RWPE1 (cell line): Measurements from ENCODE around the gene OR4F6.

Experiments
- CTCF ChIA-PET: fragments of 350-600 bp; sonication (Branson Sonifier 250); formaldehyde crosslinking; extraction: SDS; loops from one replicate; lab custom pipeline; 2021; lab: Yijun Ruan, JAX
- POLR2A ChIA-PET: fragments of 400-600 bp; formaldehyde crosslinking; extraction: SDS; loops from one replicate; lab custom pipeline; 2020; ENCODE audit warnings: antibody characterized with exemption; ENCODE audit not compliant: low non-redundant PET; lab: Yijun Ruan, JAX
- DNase-seq: peaks from one replicate; pipeline ENCODE4 v3.0.0; 2012; ENCODE audit warnings: low spot score
- H3K27ac ChIP-seq: fragments of 450-650 bp; 2 replicates; pipeline ENCODE4 v1.5.1; 2017
- TF ChIP-seq, protein P1 (sequence below): fragments of 450-650 bp; conservative IDR thresholded peaks from 2 replicates; pipeline ENCODE4 v1.5.1; 2017; ENCODE audit warnings: low read depth, mild to moderate bottlenecking

OR4F6 gene

DNA sequence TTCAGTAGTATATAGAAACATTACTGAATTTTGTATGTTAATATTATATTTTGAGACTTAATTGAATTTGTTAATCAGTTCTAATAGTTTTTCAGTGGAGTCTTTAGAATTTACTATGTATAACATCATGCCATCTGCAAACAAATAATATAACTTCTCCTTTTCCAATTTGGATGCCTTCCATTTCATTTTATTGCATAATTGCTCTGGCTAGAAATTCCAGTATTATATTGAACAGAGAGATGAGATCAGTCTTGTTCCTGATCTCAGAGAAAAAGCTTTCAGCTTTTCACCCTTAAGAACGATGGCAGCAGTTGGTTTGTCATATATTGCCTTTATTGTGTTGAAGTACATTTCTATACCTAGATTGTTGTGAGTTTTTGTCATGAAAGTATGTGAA is 49.0 kb downstream of the OR4F6 start:
- CTCF ChIA-PET = no interaction called here
- TF ChIP-seq, protein P1, sequence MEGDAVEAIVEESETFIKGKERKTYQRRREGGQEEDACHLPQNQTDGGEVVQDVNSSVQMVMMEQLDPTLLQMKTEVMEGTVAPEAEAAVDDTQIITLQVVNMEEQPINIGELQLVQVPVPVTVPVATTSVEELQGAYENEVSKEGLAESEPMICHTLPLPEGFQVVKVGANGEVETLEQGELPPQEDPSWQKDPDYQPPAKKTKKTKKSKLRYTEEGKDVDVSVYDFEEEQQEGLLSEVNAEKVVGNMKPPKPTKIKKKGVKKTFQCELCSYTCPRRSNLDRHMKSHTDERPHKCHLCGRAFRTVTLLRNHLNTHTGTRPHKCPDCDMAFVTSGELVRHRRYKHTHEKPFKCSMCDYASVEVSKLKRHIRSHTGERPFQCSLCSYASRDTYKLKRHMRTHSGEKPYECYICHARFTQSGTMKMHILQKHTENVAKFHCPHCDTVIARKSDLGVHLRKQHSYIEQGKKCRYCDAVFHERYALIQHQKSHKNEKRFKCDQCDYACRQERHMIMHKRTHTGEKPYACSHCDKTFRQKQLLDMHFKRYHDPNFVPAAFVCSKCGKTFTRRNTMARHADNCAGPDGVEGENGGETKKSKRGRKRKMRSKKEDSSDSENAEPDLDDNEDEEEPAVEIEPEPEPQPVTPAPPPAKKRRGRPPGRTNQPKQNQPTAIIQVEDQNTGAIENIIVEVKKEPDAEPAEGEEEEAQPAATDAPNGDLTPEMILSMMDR = no peak
- H3K27ac ChIP-seq = no peak overlapping the region
- no peak for DNase-seq
- POLR2A ChIA-PET = no interaction called here
